ENCODE results near the gene XIRP2.
"Not testable (repeated sequence)": the region's sequence is repeated elsewhere in the genome, so short reads cannot be mapped to it uniquely, and the experiment has no call there.

Gene XIRP2

GRCh38 chr2:167052825-167053224, 164.5 kb downstream of the XIRP2 start:
- DNase-seq = no peak

GRCh38 chr2:167054881-167055280, 166.6 kb downstream of the XIRP2 start:
- DNase-seq = no peak

GRCh38 chr2:167057446-167057845, 169.2 kb downstream of the XIRP2 start:
- DNase-seq = no peak

- DNase-seq = no peak
Measured at GRCh38 chr2:167059173-167059572, 170.9 kb downstream of the XIRP2 start.

DNA sequence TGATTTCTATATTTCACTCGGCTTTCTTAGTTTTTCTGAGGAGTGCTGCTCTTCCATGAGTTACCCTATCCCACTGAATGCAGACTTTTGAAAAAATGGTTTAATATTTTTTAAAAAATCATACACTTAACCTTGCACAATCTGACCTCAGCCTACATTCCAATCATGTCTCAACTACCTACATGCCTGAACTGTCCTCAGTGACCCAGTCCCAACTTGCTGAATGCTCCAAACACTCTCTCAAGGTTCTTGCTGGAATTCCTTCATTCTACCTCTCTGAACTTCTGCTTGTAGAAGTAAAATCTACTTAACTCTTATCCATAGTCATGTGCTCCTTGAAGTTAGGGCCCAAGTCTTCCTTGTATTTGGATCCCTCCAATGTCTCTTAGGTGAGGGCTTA, 181.6 kb downstream of the XIRP2 start:
- DNase-seq = no peak

GRCh38 chr2:167075708-167076107, 187.4 kb downstream of the XIRP2 start:
- not testable (repeated sequence) for DNase-seq

GRCh38 chr2:167098931-167099330, 210.7 kb downstream of the XIRP2 start:
- not testable (repeated sequence) for DNase-seq

- no peak for DNase-seq
Measured at GRCh38 chr2:167100506-167100905, 212.2 kb downstream of the XIRP2 start.

DNA sequence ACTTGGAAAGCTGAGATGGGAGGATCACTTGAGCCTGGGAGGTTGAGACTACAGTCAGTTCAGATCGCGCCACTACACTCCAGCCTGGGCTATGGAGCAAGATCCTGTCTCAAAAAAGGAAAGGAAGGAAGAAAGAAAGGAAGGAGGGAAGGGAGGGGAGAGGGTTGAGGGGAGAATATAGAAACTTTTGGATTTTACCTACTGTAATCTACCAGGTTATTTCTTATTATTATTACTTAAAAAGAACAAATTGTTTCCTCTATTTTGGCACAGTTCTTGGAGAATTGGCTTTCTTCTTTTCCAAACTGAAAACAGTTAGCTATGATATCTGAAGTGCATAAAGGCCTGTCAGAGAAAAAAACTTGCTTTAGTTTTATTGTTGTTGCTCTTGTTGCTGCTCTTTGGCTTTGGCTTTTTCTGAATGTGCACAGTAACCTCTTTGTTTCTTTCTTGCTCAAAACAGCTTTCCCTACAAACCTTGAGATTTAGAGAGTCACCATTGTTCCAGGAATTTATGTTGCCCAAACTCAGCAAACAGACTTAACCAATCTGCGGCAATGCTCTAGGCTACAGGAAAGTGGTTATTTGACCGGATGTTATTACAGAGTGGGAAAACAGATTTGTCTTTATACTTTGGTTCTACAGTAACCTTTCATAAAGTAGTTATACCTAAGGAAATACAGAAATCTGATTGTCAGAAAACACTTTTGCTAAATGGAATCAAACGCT, 214.9 kb downstream of the XIRP2 start:
- no peak for DNase-seq

DNA sequence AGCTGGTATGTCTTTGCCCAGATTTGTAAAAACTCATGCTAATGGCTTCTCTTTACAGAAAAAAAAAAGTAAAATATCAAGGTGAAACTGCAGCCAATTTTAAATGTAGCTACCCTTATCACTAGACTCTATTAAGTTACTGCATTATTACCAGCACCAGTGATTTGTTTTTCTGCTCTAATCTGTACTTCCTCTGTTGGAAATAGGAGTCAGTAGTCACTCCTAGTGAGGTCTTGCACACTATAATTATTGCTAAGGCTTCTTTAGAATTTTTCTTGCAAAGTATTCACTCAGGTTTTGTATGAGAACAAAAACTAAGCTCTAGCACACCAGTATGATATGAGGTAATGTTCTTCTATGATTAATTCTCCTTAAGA, 215.5 kb downstream of the XIRP2 start:
- no peak for DNase-seq

GRCh38 chr2:167104691-167105090, 216.4 kb downstream of the XIRP2 start:
- no peak for DNase-seq

GRCh38 chr2:167109682-167110081, 221.4 kb downstream of the XIRP2 start:
- not testable (repeated sequence) for DNase-seq

DNA sequence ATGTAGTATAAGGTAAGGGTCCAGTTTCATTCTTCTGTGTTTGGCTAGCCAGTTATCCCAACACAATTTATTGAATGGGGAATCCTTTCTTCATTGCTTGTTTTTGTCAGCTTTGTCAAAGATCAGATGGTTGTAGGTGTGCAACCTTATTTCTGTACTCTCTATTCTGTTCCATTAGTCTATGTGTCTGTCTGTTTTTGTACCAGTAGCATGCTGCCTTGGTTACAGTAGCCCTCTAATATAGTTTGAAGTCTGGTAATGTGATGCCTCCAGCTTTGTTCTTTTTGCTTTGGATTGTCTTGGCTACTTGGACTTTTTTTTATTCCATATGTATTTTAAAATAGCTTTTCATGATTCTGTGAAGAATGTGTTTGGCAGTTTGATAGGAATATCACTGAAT, 222.1 kb downstream of the XIRP2 start:
- DNase-seq = no peak

DNA sequence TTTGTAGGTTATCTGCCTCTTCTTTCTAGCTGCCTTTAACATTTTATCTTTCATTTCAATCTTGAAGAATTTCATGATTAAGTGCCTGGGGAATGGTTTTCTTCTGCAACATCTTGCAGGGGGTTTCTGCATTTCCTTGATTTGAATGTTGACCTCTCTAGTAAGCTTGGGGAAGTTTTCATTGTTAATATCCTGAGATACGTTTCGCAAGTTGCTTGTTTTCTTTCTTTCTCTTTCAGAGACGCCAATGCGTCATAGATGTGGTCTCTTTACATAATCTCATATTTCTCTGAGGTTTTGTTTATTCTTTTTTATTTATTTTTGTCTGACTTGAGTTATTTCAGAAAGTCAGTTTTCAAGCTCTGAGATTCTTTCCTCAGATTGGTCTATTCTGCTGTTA, 225.7 kb downstream of the XIRP2 start:
- no peak for DNase-seq

DNA sequence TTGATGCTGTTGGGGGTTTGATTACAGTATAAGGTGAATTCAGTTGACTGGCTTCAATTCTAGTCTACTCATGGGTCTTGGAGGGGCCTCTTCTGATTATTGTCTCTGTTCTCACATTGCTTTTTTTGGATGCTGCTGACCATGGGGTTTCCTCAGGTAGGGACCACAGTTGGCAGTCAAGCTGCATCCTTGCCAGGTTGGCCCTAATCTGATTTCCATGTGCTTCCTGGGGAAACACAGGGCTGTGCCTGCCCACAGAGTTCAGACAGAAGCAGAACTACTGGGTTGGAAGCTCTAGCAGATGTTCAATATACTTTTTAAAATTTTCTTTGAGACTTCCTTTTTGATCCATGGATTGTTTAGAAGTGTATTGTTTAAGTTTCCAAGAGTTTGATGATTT, 227.3 kb downstream of the XIRP2 start:
- DNase-seq = no peak

DNA sequence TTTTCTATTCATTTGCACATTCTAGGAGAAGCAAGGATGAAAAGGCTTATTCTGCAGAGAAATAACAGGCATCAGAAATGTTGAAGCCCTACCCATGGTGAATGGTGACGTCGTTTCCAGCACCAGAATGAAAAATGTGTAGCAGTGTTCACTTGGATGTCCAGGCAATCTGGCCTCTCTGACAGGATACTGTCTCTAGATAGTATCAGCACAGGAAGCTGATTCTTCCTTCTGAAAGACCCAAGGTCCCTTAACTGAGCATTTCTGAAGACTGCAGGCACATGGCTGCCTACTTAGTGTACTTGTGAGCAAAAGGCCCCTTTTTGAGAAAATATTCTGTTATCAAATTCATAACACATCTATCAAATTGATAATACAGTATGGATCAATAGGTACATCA, 234.1 kb downstream of the XIRP2 start:
- no peak for DNase-seq

- no peak for DNase-seq
Measured at GRCh38 chr2:167126165-167126564, 237.9 kb downstream of the XIRP2 start.

DNA sequence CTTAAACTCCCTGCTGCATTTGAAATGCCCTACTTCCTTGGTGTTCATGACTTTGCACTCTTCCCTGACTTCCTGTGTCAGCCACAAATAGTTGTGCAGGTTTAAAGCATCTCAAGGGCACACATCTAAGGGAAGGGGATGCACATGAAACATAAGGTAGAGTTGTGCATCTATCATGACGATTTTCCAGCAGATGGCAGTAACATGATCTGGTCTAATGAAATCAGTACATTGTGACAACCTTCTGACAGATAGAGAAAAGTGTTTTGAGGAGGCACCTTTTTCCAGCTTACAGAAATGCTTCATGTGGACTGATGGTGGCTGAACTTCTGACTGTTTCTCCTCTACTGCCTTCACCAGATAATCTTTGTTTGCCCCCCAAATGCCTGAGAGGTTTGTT, 238.9 kb downstream of the XIRP2 start:
- no peak for DNase-seq

- DNase-seq = no peak
Measured at GRCh38 chr2:167128130-167128529, 239.8 kb downstream of the XIRP2 start.

DNA sequence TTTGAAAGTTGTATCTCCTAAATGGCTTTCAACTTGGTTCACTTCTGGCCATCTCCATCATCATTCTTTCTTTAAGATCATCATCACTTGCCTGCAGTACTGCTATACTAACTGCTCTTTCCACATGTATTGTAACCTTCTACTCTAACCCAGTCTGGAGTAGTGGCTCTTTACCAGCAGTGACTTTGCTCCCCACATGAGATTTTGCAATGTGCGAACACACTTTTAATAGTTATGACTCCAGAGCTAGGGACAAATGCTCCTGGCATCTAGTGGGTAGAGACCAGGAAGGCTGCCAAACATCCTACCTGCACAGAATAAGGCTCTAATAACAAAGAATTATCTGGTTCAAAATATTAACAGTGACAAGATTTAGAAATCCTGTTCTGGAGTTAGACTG, 243.8 kb downstream of the XIRP2 start:
- no peak for DNase-seq

DNA sequence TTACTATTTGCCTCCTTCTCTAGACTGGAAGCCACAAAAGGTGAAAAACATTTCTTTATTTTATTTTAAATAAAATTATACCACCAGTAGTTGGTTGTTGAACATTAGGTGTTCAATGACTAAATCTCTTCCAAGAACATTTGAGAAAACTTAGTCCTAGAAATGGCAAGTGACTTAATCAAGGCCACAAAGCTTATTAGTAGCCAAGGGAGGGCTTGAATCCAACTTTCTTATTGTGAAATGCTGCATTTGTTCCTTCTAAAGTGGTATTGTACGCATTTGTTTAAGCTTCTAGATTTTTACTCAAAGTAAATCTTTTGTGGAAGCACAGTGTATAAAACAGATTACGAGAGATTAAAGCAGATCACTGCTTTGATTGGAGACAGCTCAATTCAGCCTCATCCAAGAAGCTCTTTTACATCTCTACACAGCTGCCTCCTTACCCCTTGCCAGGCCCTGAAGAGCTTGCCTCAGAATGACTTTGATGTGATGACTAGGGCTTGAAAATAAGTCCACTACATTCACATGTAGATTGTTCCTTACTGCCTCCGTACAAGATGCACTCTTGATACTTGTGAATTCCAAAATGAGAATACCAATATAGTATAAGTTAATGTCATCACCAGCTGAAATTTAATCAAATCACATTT, 244.8 kb downstream of the XIRP2 start:
- no peak for DNase-seq

DNA sequence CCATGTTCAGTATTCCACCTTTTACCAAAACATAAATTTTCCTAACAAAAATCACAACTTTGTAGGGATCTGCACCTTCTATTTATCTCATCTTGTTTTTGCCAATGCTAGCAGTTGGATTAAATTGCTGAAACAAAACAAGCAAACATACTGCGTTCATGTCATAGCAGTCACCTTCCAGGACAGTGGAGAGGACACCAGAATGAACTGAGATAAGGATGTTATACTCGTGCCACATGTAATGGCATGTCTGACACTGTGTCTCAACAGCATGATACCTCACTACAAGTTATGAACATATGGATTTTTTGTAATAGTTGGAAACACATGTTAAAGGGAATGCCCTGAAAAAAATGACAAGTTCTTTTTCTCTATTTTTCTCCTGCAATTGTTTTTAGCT, 245.3 kb downstream of the XIRP2 start:
- DNase-seq = no peak

- no peak for DNase-seq
Measured at GRCh38 chr2:167134381-167135072, 246.2 kb downstream of the XIRP2 start.

DNA sequence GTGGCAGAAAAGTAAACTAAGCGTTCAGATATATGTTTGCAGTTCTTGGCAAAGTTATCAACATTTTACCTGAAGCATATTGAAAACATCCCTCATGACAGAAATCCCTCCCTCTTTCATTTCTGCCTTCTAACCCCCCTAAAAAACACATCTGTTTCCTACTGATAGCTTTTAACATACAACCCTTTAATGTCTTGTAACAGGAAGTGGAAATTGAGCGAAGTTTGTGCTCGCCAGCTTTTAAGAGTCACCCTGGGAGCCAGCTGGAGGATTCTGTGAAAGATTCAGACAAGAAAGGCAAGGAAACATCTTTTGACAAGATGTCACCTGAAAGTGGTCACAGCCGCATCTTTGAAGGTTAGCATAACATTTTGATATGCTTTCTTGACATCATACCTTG, 247.4 kb downstream of the XIRP2 start:
- peak; percentile 2 for DNase-seq

All from activated CD4-positive, alpha-beta T cell treated with anti-CD3 and anti-CD28 coated beads for 48 hours (primary cell).